GM18867 (cell line): ENCODE measurements around the gene SSR1.
"Not testable (repeated sequence)": the region's sequence is repeated elsewhere in the genome, so short reads cannot be mapped to it uniquely, and the experiment has no call there.

Experiments used
- ATAC-seq: cut with Tn5 transposase; IDR thresholded peaks from one replicate; pipeline ENCODE4 v1.9.1; 2021; ENCODE audit warnings: mild to moderate bottlenecking, moderate library complexity; ENCODE audit not compliant: unreplicated experiment

Gene SSR1

DNA sequence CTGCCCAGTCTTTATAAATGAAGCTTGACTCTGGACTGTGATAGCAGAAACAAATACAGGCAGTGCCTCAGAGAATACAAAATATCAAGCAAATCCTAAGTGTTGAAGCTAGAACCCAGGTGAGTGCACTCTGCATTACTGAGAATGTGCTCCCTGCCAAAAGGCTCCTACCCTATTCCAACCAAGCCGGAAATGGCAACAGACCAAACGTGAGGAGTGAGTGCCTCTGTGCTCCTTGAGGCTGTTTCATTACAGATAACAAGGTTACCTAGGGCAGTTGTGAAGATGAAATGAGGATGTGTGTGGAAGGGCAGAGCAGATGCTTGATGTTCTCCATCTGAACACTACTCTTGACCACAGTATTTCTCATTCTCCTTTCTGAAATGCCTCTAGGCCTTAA lies 29.3 kb downstream of the SSR1 start:
- ATAC-seq = no peak

DNA sequence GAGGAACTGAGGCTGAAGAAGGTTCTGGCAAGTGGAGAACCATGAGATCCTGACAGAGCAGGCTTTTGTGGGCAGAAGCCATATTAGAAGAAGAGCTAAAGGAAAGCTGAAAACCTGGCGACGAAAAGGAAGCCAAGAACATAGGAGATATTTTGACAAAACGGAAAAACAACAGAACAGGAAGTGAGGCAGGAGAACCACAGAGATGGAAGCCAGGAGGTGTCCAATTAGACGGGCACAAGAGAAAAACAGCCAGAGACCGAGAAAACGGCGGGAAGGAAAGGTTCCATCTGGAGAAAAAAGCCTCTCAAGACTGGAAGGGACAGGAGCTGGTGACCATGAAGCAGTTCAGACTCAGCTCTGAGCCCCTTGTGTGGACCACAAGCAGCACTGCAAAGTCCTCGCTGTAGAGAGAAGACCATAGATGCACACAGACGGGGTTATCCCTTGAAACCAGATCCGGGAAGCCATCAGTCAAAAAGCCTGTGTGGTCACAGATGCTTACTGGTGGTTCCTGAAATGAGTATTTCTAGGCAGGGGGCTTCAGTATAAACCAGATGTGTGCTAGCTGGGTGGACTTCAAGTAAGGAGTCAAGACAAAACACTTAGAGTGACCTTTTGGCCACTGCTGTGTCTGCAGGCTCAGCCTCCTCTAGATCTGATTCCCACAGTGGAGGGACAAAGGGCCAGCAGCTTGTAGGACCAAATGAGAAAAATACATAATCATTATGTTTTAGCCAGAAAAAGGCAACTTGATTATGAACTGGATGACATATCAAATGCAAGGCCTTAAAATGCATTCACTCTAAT lies 30.7 kb downstream of the SSR1 start:
- ATAC-seq = no peak

DNA sequence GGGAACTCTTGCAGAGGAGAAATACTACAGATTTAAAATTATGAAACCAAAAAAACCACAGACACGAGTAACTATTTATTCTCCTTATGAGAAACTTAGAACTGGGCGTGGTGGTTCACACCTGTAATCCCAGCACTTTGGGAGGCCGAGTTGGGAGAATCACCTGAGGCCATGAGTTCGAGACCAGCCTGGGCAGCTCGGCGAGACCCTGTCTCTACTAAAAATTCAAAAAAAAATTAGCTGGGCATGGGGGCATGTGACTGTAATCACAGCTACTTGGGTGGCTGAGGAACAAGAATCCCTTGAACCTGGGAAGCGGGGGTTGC lies 36.8 kb downstream of the SSR1 start:
- no peak for ATAC-seq

DNA sequence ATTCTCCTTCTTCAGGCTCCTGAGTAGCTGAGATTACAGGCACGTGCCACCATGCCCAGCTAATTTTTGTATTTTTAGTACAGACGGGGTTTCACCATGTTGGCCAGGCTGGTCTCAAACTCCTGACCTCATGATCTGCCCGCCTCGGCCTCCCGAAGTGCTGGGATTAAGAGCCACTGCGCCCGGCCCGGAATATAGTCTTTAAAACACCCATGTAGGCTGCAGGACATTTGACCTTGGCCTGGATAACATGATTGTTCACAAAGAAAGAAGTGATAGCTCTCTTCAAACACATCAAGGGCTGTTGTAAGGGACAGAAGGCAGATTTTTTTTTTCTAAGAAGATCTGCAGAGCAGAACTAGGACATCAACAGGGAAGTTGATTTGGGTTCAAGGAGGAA lies 38.5 kb downstream of the SSR1 start:
- ATAC-seq = not testable (repeated sequence)

DNA sequence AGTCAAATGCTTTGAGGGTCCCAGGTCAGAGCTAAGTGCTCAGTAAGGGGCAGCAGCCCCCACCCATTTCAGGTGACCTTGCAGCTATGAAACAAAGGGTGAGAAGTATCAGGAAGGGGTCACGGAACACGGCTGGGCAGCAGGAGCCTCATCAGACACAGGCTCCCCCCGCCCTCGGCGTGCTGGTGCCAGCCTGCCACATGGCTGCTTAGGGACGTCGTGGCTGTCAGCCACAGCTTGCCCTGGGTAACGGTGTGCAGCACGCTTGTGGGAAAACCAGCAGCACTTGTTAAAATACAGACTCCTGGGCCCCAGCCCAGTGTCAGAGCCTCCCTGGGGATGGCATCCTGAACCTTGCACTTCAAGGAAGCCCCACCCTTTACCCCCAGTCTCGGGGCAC lies 39.3 kb downstream of the SSR1 start:
- no peak for ATAC-seq

DNA sequence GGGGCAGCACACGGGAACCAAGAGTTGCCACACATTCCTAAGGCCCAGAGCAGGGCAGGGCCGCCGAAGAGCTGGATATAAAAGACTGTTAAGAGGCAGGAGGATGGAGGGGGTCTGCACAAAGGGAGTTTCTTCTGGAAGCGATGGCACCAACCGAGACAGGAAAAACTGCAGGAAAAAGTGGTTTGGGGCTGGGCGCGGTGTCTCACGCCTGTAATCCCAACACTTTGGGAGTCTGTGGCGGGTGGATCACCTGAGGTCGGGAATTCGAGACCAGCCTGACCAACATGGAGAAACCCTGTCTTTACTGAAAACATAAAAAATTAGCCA lies 41.8 kb downstream of the SSR1 start:
- no peak for ATAC-seq

DNA sequence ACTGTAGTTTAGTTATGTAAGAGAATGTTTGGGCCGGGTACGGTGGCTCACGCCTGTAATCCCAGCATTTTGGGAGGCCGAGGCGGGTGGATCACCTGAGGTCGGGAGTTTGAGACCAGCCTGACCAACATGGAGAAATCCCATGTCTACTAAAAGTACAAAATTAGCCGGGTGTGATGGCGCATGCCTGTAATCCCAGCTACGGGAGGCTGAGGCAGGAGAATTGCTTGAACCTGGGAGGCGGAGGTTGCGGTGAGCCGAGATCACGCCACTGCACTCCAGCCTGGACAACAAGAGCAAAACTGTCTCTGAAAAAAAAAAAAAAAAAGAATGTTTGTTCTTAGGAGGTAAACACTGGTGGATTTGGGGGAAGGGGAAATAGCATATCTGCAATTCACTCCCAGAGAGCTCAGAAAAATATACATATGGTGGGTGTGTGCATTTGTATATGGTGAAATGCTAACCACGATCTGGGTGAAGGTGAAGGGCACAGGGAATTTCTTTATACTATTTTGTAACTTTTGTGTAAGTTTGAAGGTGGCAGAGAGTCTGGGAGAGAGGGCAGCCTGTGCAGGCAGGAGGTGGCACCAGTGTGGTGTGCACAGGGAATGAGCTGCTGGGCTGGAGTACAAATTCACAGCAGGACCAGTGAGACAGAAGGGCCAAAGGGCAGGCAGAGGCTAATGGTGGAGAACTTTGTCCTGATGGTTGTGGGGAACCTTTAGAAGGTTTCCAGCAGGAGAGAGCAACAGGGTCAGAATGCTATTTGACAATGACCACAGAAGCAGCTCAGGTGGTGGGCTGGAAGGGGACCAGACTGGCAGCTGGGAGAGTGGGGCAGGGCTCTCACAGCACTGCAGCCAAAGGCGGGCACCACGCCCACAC lies 42.4 kb downstream of the SSR1 start:
- no peak for ATAC-seq

DNA sequence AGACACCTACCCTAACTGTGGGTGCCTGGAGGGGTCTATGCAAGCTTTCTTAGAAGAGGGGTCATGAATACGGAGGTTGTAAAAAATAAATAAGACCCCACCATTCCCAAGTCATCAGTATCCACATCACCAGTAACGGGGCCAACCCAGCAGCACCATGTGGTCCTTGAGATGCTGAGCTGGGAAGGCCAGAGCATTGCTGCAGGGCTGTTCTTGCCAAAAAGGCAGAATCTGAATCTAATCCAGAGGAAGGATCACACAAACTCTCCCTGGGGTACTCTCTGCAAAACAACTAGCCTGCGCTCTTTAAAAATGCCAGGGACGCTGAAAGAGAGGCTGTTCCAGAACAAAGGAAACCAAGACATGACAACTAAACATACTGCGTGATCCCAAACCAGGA lies 43.2 kb downstream of the SSR1 start:
- ATAC-seq = no peak

DNA sequence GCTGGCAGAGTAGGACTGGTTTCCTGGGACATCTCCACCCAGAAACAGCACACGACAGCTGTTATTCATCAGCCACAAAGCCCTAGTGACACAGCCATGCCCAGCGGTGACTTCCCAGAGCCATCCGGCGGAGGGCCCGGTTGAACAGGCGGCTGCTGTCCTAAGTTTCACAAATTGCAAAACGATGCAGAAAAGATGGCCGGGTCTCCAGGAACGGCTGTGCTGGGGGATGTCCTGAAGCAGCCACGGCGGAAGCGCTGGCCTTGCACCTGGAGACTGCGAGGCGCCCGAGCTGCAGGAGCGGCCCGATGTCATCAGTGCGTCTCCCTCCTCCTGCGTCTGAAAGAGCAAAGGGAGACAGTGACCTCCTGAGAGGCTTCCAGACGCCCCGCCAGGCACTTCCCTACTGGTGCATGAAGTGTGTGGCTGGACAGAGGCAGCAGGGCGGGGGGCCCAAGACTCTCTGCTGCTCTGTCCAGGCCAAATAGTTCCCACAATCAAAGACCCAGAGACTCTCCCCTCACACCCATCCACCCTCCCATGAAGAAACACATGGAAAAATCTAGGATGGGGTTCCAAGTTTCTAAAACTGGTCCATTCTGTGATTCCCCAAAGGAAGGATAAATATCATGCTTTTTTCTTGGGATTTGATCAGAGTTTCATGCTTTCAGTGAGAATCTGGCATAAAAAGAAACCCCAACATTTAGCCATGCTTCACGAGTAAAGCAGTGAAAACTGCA lies 44.0 kb downstream of the SSR1 start:
- ATAC-seq = no peak

DNA sequence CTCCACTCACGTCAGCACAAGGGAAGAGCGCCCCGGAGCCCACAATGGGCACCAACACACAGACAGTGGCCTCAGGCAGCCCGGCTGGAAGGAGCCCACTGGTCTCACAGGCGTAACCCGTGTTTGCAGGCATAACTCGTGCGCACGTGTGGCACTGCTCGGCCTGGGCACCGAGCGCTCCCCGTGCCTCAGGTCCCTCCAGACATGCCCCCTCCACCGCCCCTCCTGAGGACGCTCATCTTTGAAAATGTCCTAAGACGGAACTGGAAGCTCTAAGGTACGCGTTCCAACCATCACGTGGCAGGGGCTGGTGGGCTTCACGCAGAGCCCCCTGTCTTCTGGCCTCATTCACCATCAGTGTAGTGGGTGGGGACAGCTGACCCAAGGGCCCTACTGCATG lies 44.6 kb downstream of the SSR1 start:
- ATAC-seq = no peak

DNA sequence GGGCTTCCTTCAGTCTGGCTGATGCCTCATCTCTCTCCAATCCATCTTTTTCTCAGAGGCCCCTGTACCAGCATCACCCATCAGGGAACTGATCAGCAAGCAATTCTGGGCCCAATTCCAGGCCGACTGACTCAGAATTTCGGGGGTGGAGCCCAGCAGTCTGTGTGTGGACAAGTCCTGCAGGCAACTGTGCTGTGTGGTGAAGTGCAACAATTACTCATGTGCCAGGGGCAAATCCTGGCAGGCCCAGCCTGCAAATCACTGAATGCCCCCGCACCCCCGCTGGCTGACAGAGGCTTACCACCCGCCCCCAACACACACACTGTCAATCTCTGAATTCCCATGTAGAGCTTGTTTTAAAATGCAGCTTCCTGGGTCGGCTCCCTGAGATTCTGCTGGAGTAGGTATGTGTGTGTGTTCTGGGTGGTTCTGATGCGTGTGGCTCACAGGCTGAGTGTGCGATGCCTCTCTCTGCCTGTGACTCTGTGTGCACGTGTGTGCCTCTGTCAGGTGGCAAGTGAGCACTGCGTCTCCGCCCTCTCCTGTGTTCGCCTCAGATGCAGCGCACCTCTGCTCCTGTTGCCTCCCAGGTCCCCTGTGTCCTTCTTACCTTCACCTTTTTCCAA lies 45.4 kb downstream of the SSR1 start:
- ATAC-seq = no peak

DNA sequence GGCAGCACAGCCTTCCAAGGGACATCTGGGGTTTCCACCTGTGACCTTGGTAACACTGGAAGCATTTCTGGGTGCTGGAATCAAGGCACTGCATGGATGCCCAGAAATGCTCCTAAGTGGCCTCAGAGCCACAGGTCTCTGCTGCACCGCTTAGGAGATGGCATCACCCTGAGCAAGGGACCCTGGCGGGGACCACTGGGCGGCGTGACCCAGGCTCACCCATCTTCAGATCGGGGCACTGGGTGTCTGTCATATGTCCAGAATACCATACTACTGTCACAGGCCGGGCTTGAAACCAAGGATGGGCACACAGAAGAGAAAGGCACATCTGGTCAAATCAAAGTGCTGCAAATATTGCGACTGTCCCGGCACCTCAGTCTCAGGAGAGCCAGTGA lies 45.9 kb downstream of the SSR1 start:
- ATAC-seq = no peak

DNA sequence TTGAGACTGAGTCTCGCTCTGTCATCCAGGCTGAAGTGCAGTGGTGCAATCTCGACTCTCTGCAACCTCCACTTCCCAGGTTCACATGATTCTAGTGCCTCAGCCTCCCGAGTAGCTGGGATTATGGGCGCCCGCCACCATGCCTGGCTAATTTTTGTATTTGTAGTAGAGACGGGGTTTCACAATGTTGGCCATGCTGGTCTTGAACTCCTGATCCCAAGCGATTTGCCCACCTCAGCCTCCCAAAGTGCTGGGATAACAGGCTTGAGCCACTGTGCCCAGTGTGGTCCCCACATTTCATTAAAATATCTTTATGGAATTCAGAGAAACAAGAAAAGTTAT lies 47.6 kb downstream of the SSR1 start:
- ATAC-seq = not testable (repeated sequence)

DNA sequence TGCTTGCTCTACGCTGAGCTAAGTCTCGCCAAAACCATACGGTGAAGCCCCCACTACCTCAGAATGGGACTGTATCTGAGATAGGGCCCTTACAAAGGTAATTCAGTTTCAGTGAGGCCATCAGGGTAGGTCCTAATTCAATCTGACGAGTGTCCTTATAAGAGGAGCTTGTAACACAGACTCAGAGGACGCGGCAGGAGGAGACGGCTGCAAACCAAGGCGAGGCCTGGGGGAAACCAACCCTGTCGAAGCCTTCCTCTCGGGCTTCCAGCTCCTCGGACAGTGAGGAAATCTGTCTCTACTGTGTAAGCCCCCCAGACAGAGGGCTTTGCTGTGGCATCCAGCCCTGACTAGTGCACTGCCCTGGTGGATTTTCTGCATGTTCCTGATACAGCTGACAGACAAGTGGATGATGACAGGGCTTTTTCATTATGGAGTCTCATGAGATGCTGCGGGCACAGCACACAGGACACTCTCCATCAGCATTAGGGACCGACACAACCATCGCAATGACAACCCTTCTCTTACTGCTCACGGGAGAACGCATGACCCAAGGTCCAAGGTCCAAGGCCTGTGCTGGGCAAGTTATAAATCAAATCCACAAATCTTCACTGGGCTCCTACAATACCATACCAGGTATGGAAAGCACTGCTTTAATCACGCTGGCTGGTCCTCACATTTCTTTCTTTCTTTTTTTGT lies 48.2 kb downstream of the SSR1 start:
- ATAC-seq = no peak

DNA sequence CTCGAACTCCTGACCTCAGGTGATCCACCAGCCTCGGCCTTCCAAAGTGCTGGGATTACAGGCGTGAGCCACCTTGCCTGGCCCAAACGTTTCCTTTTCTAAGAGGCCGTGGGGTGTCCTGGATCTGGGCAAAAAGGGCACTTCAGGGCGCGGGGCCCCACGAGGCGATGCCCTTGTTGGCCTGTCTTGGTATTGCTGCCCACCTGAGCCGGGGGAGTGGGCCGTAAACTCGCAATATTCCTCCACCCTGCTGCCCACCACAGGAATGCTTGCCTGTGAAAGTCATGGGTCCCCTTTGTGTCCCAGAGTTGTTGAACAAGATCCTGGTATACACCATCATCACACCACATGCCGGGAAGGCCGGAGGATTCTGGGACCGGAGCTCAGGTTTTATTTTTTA lies 49.0 kb downstream of the SSR1 start:
- no peak for ATAC-seq

DNA sequence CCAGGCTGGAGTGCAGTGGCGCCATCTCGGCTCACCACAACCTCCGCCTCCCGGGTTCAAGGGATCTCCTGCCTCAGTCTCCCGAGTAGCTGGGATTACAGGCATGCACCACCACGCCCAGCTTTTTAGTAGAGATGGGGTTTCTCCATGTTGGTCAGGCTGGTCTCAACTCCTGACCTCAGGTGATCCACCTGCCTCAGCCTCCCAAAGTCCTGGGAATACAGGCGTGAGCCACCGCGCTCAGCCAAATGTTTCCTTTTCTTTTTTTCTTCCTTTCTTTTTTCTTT lies 49.5 kb downstream of the SSR1 start:
- ATAC-seq = not testable (repeated sequence)

DNA sequence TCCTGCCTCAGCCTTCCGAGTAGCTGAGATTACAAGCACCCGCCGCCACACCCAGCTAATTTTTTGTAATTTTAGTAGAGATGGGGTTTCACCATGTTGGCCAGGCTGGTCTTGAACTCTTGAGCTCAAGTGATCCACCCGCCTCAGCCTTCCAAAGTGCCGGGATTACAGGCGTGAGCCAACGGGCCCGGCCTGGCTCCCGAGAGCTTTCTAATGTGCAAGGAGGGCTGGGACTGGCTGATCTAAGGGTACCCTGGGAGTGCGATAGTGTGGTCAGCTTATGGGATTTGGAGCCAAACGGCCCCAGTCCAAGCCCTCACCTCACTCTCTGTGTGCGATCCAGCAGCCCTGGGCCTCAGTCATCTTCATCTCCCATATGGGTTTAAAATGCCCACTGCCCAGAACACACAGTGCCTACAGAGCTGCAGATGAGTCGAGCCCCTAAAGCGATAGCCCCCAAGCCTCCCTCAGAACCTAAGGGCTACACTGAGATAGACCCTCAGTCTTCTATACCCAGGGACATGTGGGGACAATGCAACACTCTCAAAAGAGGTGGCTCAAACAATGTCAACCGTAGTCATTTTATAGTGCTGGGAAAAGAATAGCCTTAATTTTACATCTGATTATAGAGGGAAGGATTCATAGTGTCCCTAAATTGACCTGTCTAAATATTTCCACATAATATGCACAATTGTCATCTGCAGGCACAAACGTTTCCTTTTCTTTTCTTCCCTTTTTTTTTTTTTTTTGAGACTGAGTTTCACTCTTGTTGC lies 50.1 kb downstream of the SSR1 start:
- ATAC-seq = no peak

DNA sequence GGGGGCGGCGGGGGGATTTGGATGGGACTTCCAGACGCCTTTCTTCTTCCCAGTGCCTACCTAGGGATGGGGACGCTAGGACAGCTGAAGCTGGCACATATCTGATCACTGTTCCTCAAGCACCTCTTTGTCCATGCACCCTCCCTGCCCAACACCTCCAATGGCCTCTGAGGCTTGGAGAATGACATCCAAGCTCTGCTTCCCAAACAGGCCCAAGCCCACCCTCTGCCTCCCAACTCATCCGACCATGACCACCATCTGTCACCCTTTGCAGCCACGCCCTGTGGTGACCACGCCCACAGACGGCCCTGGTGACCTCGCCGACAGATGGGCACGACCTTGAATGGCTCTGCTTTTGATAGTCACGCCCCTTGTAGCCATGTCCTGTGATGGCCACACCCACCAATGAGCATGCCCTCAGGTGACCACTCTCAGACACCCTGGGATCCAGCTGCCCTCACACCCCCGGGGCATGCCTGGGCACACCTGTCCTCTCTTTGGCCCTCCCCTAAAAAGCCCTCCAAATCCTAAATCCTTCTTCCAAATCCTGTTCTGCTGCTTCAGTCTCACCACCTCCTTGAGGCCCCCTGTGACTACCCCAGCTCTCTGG lies 51.0 kb downstream of the SSR1 start:
- no peak for ATAC-seq

DNA sequence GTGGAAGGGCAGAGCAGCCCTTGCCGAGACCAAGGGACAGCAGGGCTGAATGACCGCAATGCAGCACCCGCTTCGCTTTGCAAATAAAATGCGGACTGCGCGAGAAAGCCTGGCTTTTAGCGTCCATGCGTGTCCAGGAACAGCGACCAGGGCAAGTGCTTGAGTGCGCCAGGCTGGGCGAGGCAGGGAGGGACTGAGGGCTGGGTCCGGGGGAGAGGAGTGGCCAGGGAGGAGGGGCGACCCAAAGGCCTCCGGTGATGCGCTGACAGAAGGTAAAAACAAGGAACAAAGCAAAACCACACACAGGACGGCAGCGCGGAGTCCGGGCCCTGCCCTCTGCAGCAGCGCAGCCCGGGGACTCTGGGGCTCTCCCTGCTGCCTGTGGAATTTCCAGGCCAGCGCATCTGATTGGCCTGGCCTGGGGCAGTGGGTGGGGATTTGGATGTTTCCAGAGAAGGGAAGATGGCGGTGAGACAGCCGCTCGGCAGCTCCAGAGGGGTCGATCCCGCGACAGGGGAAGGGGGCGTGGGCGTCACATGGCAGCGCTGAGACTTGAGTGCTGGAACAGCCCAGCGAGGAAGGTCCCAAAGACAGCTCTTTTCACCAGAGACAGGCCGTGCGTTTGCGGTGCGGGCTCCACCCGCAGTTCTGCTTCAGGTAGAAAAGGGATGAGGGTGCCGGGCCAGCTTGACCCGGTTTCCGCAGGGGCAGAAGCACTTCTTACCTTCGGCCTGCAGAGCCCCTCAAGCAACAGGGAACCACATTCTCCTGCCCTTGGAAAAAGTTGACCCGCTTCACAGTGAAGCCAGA lies 51.8 kb downstream of the SSR1 start:
- ATAC-seq = peak; percentile 84
